BJ (cell line): ENCODE measurements around the gene OR6N2. TPM values are rescaled to one million over a fixed set of nuclear protein-coding genes. Genes with fewer than 3 reads are reported as not detected.

Experiments
- CTCF ChIA-PET: fragments of 350-600 bp; formaldehyde crosslinking; extraction: SDS; loops from one replicate; lab custom pipeline; 2021; ENCODE audit warnings: antibody characterized with exemption, inconsistent platforms; lab: Yijun Ruan, JAX
- POLR2A ChIA-PET: fragments of 300-600 bp; sonication (Branson Sonifier 250); formaldehyde crosslinking; extraction: SDS; loops from one replicate; lab custom pipeline; 2021; ENCODE audit warnings: antibody characterized with exemption; lab: Charles Lee
- DNase-seq: peaks from one replicate; pipeline ENCODE4 v3.0.0-alpha.2; 2011; ENCODE audit warnings: low read depth
- H3K27me3 ChIP-seq: 2 replicates; pipeline ENCODE4 v1.6.0; 2011; ENCODE audit warnings: low read length; ENCODE audit not compliant: control insufficient read depth, insufficient read depth
- H3K36me3 ChIP-seq: 2 replicates; pipeline ENCODE4 v1.5.1; 2011; ENCODE audit warnings: low read length; ENCODE audit not compliant: control insufficient read depth, insufficient read depth
- H3K4me3 ChIP-seq: 2 replicates; pipeline ENCODE4 v1.5.1; 2011; ENCODE audit warnings: low read depth, mild to moderate bottlenecking, control low read depth, low read length
- polyA plus RNA-seq: library from polyadenylated mRNA; depleted of rRNA; stranded (reverse); fragments of >200 nt; gene quantifications from 2 replicates; pipeline ENCODE4 v1.2.3, GENCODE V29; 2011
- TF ChIP-seq, protein P1 (sequence below): IDR thresholded peaks from 2 replicates; pipeline ENCODE4 v1.5.1; 2011; ENCODE audit warnings: low read depth, mild to moderate bottlenecking, control low read depth, inconsistent platforms, low read length, moderate library complexity; ENCODE audit not compliant: insufficient read depth

Gene OR6N2
- polyA plus RNA-seq, 1 experiment, result not detected

DNA sequence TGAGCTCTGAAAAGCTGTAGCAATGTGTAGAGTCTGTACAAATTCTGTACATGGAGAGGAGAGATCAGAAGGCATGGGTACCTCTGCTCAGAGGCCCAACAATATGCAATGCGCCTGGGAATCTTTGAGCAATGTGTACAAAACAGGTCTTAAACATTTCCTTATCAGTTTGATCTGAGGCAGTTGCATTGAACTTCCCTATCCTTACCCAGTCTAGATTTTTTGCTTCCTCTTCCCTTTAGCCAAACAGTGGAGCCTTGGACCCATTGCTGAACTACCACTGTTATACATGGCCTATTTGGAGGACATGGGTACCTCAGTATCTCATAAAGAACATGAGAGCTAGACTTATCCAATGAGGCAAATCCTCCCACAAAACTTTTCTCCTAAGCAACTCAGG, 37.6 kb upstream of the OR6N2 start:
- H3K36me3 ChIP-seq, result no peaks in the 10 kb centered on the region
- no peak overlapping the region for H3K4me3 ChIP-seq
- TF ChIP-seq, protein P1, sequence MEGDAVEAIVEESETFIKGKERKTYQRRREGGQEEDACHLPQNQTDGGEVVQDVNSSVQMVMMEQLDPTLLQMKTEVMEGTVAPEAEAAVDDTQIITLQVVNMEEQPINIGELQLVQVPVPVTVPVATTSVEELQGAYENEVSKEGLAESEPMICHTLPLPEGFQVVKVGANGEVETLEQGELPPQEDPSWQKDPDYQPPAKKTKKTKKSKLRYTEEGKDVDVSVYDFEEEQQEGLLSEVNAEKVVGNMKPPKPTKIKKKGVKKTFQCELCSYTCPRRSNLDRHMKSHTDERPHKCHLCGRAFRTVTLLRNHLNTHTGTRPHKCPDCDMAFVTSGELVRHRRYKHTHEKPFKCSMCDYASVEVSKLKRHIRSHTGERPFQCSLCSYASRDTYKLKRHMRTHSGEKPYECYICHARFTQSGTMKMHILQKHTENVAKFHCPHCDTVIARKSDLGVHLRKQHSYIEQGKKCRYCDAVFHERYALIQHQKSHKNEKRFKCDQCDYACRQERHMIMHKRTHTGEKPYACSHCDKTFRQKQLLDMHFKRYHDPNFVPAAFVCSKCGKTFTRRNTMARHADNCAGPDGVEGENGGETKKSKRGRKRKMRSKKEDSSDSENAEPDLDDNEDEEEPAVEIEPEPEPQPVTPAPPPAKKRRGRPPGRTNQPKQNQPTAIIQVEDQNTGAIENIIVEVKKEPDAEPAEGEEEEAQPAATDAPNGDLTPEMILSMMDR, result no peak
- no peaks in the 10 kb centered on the region for H3K27me3 ChIP-seq
- CTCF ChIA-PET, result no interaction called here
- no peak for DNase-seq
- POLR2A ChIA-PET, result no interaction called here

DNA sequence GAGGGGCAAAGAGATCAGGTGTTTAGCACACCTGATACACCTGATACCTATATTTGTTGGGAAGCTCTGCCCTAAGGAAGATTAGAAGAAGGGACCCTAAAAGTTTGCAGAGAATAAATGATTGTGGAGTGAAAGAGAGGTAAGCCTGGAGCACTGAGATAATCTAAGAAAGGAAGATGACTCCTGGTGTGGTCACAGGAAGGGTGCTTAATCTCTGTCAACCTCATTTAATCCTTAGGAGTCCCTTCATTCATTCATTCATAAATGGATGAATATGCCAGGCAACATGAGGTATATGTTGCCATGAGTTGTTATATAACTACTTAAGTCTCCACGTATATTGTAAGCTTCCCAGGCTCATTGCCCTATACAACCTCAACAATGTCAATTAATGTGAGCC, 34.0 kb upstream of the OR6N2 start:
- POLR2A ChIA-PET, result no interaction called here
- CTCF ChIA-PET, result no interaction called here

DNA sequence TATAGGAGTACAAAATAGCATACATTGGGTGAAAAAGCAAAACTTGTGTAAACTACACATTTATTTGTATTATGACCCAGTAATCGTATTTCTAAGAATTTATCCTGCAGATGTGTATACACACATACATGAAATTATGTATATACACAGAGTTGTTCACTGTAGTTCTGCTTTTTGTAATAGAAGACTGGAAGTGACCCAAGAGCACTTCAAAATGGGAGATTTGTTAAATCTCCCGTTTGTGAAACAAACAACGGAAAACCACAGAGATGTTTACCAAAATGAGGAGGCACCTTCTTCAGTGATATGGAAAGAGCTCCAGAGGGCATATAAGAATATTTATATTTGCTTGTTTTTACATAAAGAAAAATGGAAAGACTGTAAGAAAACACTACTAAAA, 32.2 kb upstream of the OR6N2 start:
- H3K36me3 ChIP-seq, result no peaks in the 10 kb centered on the region
- ChIA-PET POLR2A (no interaction called here), CTCF (no interaction called here)
- no peak for DNase-seq
- TF ChIP-seq, protein P1, result no peak
- H3K4me3 ChIP-seq, result no peak overlapping the region
- H3K27me3 ChIP-seq, result no peaks in the 10 kb centered on the region

More for the DNA sequence above, 34.0 kb upstream of the OR6N2 start:
- TF ChIP-seq, protein P1, result no peak
- no peak for DNase-seq
- H3K36me3 ChIP-seq, result no peaks in the 10 kb centered on the region
- H3K4me3 ChIP-seq, result no peak overlapping the region
- H3K27me3 ChIP-seq, result no peaks in the 10 kb centered on the region

DNA sequence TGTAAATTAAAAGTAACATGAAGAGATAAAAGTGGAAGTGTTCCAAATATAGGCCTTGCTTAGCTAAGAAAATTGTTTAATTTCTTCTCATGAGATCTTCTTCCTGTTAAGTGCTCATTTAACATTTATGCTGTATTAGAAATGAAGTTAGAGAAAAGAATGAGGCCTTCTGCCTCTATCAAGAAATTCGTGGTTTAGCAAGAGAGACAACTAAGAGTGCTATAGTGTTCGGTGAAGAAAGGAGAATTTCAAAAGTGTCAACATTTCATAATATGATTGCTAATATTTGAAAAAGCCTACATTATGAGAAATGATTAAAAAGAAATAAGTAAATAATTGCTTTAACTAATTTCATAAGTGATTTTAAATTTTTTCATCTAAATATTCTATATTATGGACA, 31.3 kb upstream of the OR6N2 start:
- ChIA-PET POLR2A (no interaction called here), CTCF (no interaction called here)
- Histone ChIP-seq H3K4me3 (no peak overlapping the region), H3K36me3 (no peaks in the 10 kb centered on the region), H3K27me3 (no peaks in the 10 kb centered on the region)
- DNase-seq, result no peak
- TF ChIP-seq, protein P1, result no peak

DNA sequence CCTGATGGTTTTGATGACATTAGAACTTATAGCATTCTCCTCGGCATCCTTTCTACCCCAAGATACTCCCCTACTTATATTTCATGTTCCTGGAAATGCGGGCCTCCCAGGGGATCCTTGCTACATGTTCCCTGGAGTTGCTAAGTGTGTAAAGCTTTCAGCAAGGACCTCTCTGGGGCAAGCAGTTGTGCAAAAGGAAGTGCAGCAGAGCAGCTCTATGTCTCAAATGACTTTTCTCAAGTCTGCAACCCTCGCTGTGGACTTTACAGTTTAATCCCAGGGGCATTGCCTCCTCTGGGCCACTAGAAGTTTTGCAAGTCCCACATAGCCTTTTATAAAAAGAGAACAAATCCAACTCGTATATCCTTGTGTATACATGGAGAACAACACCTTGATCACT, 29.3 kb upstream of the OR6N2 start:
- ChIA-PET CTCF (no interaction called here), POLR2A (no interaction called here)
- Histone ChIP-seq H3K4me3 (no peak overlapping the region), H3K27me3 (no peaks in the 10 kb centered on the region), H3K36me3 (no peaks in the 10 kb centered on the region)
- DNase-seq, result no peak
- TF ChIP-seq, protein P1, result no peak
